ENCODE results near the gene THNSL1.

The THNSL1 gene

GRCh38 chr10:25023278-25023677, 6.9 kb downstream of the THNSL1 start:
- Histone ChIP-seq H3K4me2 (ENCODE audit: low read length) (no peak overlapping the region), H3F3A (ENCODE audit: control insufficient read depth, insufficient read depth) (no peaks in the 10 kb centered on the region), H4K20me1 (ENCODE audit: control insufficient read depth, insufficient read depth, low read depth, low read length) (no peaks in the 10 kb centered on the region), H3K9me3 (ENCODE audit: control insufficient read depth, insufficient read depth, low read length) (0 out of 2 replicates have a peak, but pooled peaks cover under 1% of the 10 kb centered on the region), H3K36me3 (ENCODE audit: control insufficient read depth, low read length) (no peaks in the 10 kb centered on the region; the same call in 1 of the 2 replicates), H3K27me3 (ENCODE audit: control insufficient read depth, low read length) (no peaks in the 10 kb centered on the region), H3K4me1 (ENCODE audit: control insufficient read depth, low read length) (peaks cover 6% of the 10 kb centered on the region), H3K4me3 (ENCODE audit: low read length) (no peak overlapping the region), H3K79me2 (ENCODE audit: control insufficient read depth, low read length) (peaks cover 6% of the 10 kb centered on the region), H3K27ac (ENCODE audit: low read depth, low read length) (no peak overlapping the region), H3K9me2 (replicated peaks; ENCODE audit: control insufficient read depth, low read length) (no peaks in the 10 kb centered on the region)
- TF ChIP-seq CTCF (IDR thresholded peaks at IDR 0.05; ENCODE audit: low read depth, low read length, poor library complexity, severe bottlenecking) (no peak), EZH2phosphoT487 (IDR thresholded peaks at IDR 0.05; ENCODE audit: borderline replicate concordance, low read length) (no peak)

GRCh38 chr10:25024528-25024927, 8.1 kb downstream of the THNSL1 start:
- no peaks in the 10 kb centered on the region for H3F3A ChIP-seq (ENCODE audit: control insufficient read depth, insufficient read depth)
- H3K9me3 ChIP-seq (ENCODE audit: control insufficient read depth, insufficient read depth, low read length), result no peaks in the 10 kb centered on the region
- no peak overlapping the region for H3K27ac ChIP-seq (ENCODE audit: low read depth, low read length)
- H3K4me2 ChIP-seq (ENCODE audit: low read length), result no peak overlapping the region
- H3K4me1 ChIP-seq (ENCODE audit: control insufficient read depth, low read length), result no peaks in the 10 kb centered on the region
- H3K9me2 ChIP-seq (replicated peaks; ENCODE audit: control insufficient read depth, low read length), result no peaks in the 10 kb centered on the region
- H3K36me3 ChIP-seq (ENCODE audit: control insufficient read depth, low read length), result no peaks in the 10 kb centered on the region
- no peaks in the 10 kb centered on the region for H3K27me3 ChIP-seq (ENCODE audit: control insufficient read depth, low read length)
- TF ChIP-seq CTCF (IDR thresholded peaks at IDR 0.05; ENCODE audit: low read depth, low read length, poor library complexity, severe bottlenecking) (no peak), EZH2phosphoT487 (IDR thresholded peaks at IDR 0.05; ENCODE audit: borderline replicate concordance, low read length) (no peak)
- H4K20me1 ChIP-seq (ENCODE audit: control insufficient read depth, insufficient read depth, low read depth, low read length), result no peaks in the 10 kb centered on the region
- H3K79me2 ChIP-seq (ENCODE audit: control insufficient read depth, low read length), result no peaks in the 10 kb centered on the region
- no peak overlapping the region for H3K4me3 ChIP-seq (ENCODE audit: low read length)

- Histone ChIP-seq H3K27me3 (ENCODE audit: control insufficient read depth, low read length) (no peaks in the 10 kb centered on the region), H3K4me2 (ENCODE audit: low read length) (no peak overlapping the region), H3F3A (ENCODE audit: control insufficient read depth, insufficient read depth) (no peaks in the 10 kb centered on the region), H3K4me3 (ENCODE audit: low read length) (no peak overlapping the region), H3K27ac (ENCODE audit: low read depth, low read length) (no peak overlapping the region), H3K9me3 (ENCODE audit: control insufficient read depth, insufficient read depth, low read length) (no peaks in the 10 kb centered on the region), H4K20me1 (ENCODE audit: control insufficient read depth, insufficient read depth, low read depth, low read length) (no peaks in the 10 kb centered on the region), H3K9me2 (replicated peaks; ENCODE audit: control insufficient read depth, low read length) (no peaks in the 10 kb centered on the region), H3K79me2 (ENCODE audit: control insufficient read depth, low read length) (no peaks in the 10 kb centered on the region), H3K4me1 (ENCODE audit: control insufficient read depth, low read length) (no peaks in the 10 kb centered on the region), H3K36me3 (ENCODE audit: control insufficient read depth, low read length) (no peaks in the 10 kb centered on the region)
- TF ChIP-seq EZH2phosphoT487 (IDR thresholded peaks at IDR 0.05; ENCODE audit: borderline replicate concordance, low read length), result no peak
- TF ChIP-seq CTCF (IDR thresholded peaks at IDR 0.05; ENCODE audit: low read depth, low read length, poor library complexity, severe bottlenecking), result no peak
Observed at GRCh38 chr10:25026463-25026862, 10.1 kb downstream of the THNSL1 start.

- H3K36me3 ChIP-seq (ENCODE audit: control insufficient read depth, low read length), result no peaks in the 10 kb centered on the region
- H3K79me2 ChIP-seq (ENCODE audit: control insufficient read depth, low read length), result no peaks in the 10 kb centered on the region
- no peaks in the 10 kb centered on the region for H3K9me3 ChIP-seq (ENCODE audit: control insufficient read depth, insufficient read depth, low read length)
- H3K27ac ChIP-seq (ENCODE audit: low read depth, low read length), result no peak overlapping the region
- no peaks in the 10 kb centered on the region for H3K9me2 ChIP-seq (replicated peaks; ENCODE audit: control insufficient read depth, low read length)
- no peaks in the 10 kb centered on the region for H4K20me1 ChIP-seq (ENCODE audit: control insufficient read depth, insufficient read depth, low read depth, low read length)
- no peak for TF ChIP-seq CTCF (IDR thresholded peaks at IDR 0.05; ENCODE audit: low read depth, low read length, poor library complexity, severe bottlenecking)
- no peak for TF ChIP-seq EZH2phosphoT487 (IDR thresholded peaks at IDR 0.05; ENCODE audit: borderline replicate concordance, low read length)
- no peaks in the 10 kb centered on the region for H3K27me3 ChIP-seq (ENCODE audit: control insufficient read depth, low read length)
- no peak overlapping the region for H3K4me3 ChIP-seq (ENCODE audit: low read length)
- no peak overlapping the region for H3K4me2 ChIP-seq (ENCODE audit: low read length)
- no peaks in the 10 kb centered on the region for H3F3A ChIP-seq (ENCODE audit: control insufficient read depth, insufficient read depth)
- H3K4me1 ChIP-seq (ENCODE audit: control insufficient read depth, low read length), result no peaks in the 10 kb centered on the region
Observed at GRCh38 chr10:25028711-25029110, 12.3 kb downstream of the THNSL1 start.

Measured in DOHH2 (cell line).